HCT116 (cell line): ENCODE results near the gene BATF2. TPM values are rescaled to one million over a fixed set of nuclear protein-coding genes. Genes with fewer than 3 reads are reported as not detected.

Source experiments
- ATAC-seq: fragments of 200-7000 bp; cut with Tn5 transposase; 2 replicates; pipeline ENCODE4 v1.9.1; 2020; ENCODE audit warnings: mild to moderate bottlenecking, moderate library complexity
- BruUV-seq: library from RNA; stranded (reverse); fragments of 400-500 nt; replicated peaks from 2 replicates; lab custom pipeline; 2021; lab: Mats Ljungman, UMichigan
- CTCF ChIA-PET: fragments of 300-600 bp; sonication (Branson Sonifier 250); formaldehyde crosslinking; loops from one replicate; lab custom pipeline; 2021; ENCODE audit warnings: antibody characterized with exemption; lab: Charles Lee
- POLR2A ChIA-PET: fragments of 300-600, 350-600 bp; sonication (Branson Sonifier 250); formaldehyde crosslinking; loops from one replicate; lab custom pipeline; 2021; ENCODE audit warnings: antibody characterized with exemption; lab: Charles Lee
- RAD21 ChIA-PET, 2 experiments: fragments of 300-600 bp; sonication (Branson Sonifier 250); formaldehyde crosslinking; loops; one replicate each; lab custom pipeline; 2023; ENCODE audit warnings: low total read pairs in 2 of 2; ENCODE audit not compliant: uncharacterized antibody in 2 of 2, unreplicated experiment in 2 of 2, low non-redundant PET in 1 of 2; lab: Charles Lee
- DNase-seq: peaks from one replicate; pipeline ENCODE4 v3.0.0-alpha.2; 2010; ENCODE audit warnings: low read depth, low spot score
- H2AFZ ChIP-seq: fragments of 200-600 bp; shearing (Covaris generic), sonication (generic); 2 replicates; pipeline ENCODE4 v1.6.1; 2017; ENCODE audit warnings: low read depth, mixed run types, mixed read lengths, antibody characterized with exemption, low read length; ENCODE audit not compliant: poor library complexity, severe bottlenecking
- H3K27ac ChIP-seq: 2 replicates; pipeline ENCODE4 v1.5.1; 2012; ENCODE audit warnings: low read depth, low read length
- H3K27me3 ChIP-seq: fragments of 200-600 bp; sonication (generic); 2 replicates; pipeline ENCODE4 v1.6.1; 2016; ENCODE audit warnings: mixed run types, low read length, mixed read lengths; ENCODE audit not compliant: insufficient read depth
- H3K36me3 ChIP-seq, 2 experiments: fragments of 200-500 bp in 1 of 2; fragments of 200-600 bp in 1 of 2; sonication (Bioruptor generic) in 1 of 2; sonication (generic) in 1 of 2; 2 replicates each; pipeline versions ENCODE4 v1.5.1 to v1.6.1; 2014 to 2016; ENCODE audit warnings: low read length in 2 of 2, inconsistent platforms in 1 of 2, mixed read lengths in 1 of 2, mixed run types in 1 of 2; ENCODE audit not compliant: insufficient read depth in 2 of 2, control insufficient read depth in 1 of 2
- H3K4me1 ChIP-seq, 2 experiments: fragments of 200-600 bp in 1 of 2; sonication (generic) in 1 of 2; 2 replicates each; pipeline versions ENCODE4 v1.5.1 to v1.6.1; 2012 to 2017; ENCODE audit warnings: low read length in 2 of 2, inconsistent platforms in 1 of 2, mild to moderate bottlenecking in 1 of 2, mixed read lengths in 1 of 2, mixed run types in 1 of 2, moderate library complexity in 1 of 2; ENCODE audit not compliant: insufficient read depth in 2 of 2, control insufficient read depth in 1 of 2
- H3K4me2 ChIP-seq: fragments of 200-600 bp; sonication (generic); 2 replicates; pipeline ENCODE4 v1.6.1; 2017; ENCODE audit warnings: mixed run types, low read length, mixed read lengths
- H3K4me3 ChIP-seq, 2 experiments: fragments of 200-600 bp in 1 of 2; sonication (generic) in 1 of 2; replicated peaks in 1 of 2; 2 replicates each; pipeline ENCODE4 v1.5.1; 2011 to 2016; ENCODE audit warnings: low read length in 2 of 2, control low read depth in 1 of 2, low read depth in 1 of 2, mild to moderate bottlenecking in 1 of 2, mixed read lengths in 1 of 2, mixed run types in 1 of 2
- H3K79me2 ChIP-seq: fragments of 200-600 bp; sonication (generic); 2 replicates; pipeline ENCODE4 v1.6.1; 2017; ENCODE audit warnings: mild to moderate bottlenecking, mixed run types, low read length, moderate library complexity, mixed read lengths; ENCODE audit not compliant: insufficient read depth
- H3K9ac ChIP-seq: fragments of 200-600 bp; sonication (generic); 2 replicates; pipeline ENCODE4 v1.6.1; 2016; ENCODE audit warnings: low read length, mixed read lengths
- H3K9me2 ChIP-seq: fragments of 200-600 bp; sonication (generic), shearing (Covaris generic); 2 replicates; pipeline ENCODE4 v1.6.1; 2017; ENCODE audit warnings: mixed run types, mild to moderate bottlenecking, moderate library complexity; ENCODE audit not compliant: insufficient read depth
- H3K9me3 ChIP-seq, 2 experiments: fragments of 200-500 bp in 1 of 2; fragments of 200-600 bp in 1 of 2; sonication (Bioruptor generic) in 1 of 2; sonication (generic) in 1 of 2; 2 replicates each; pipeline ENCODE4 v1.6.1; 2014 to 2017; ENCODE audit warnings: low read length in 2 of 2, mixed read lengths in 2 of 2, inconsistent platforms in 1 of 2, low read depth in 1 of 2, mild to moderate bottlenecking in 1 of 2, mixed run types in 1 of 2, moderate library complexity in 1 of 2; ENCODE audit not compliant: control insufficient read depth in 1 of 2, insufficient read depth in 1 of 2
- H4K20me1 ChIP-seq: fragments of 200-600 bp; sonication (generic), shearing (Covaris generic); 2 replicates; pipeline ENCODE4 v1.6.1; 2017; ENCODE audit warnings: mixed run types, mild to moderate bottlenecking, moderate library complexity; ENCODE audit not compliant: insufficient read depth
- CBX3 ChIP-seq: IDR thresholded peaks from 2 replicates; pipeline ENCODE4 v1.6.1; 2012; ENCODE audit warnings: low read depth
- CEBPB ChIP-seq: IDR thresholded peaks from 2 replicates; pipeline ENCODE4 v1.6.1; 2012; ENCODE audit warnings: low read depth
- EGR1 ChIP-seq: IDR thresholded peaks from 2 replicates; pipeline ENCODE4 v1.6.1; 2012; ENCODE audit warnings: low read depth
- EZH2 ChIP-seq: fragments of 200-600 bp; sonication (generic); IDR thresholded peaks from 2 replicates; pipeline ENCODE4 v1.6.1; 2017; ENCODE audit warnings: antibody characterized with exemption, mixed run types
- EZH2phosphoT487 ChIP-seq: fragments of 200-600 bp; IDR thresholded peaks from 2 replicates; pipeline ENCODE4 v1.6.1; 2018; ENCODE audit warnings: antibody characterized with exemption, borderline replicate concordance
- JUND ChIP-seq: IDR thresholded peaks from 2 replicates; pipeline ENCODE4 v1.6.1; 2012
- POLR2A ChIP-seq: IDR thresholded peaks from 2 replicates; pipeline ENCODE4 v1.7.0; 2011; ENCODE audit warnings: borderline replicate concordance; ENCODE audit not compliant: insufficient read depth, insufficient read length; ENCODE audit errors: extremely low read depth
- POLR2AphosphoS5 ChIP-seq: IDR thresholded peaks from 2 replicates; pipeline ENCODE4 v1.6.1; 2011; ENCODE audit warnings: mild to moderate bottlenecking, low read depth, low read length, moderate library complexity
- SIN3A ChIP-seq: IDR thresholded peaks from 2 replicates; pipeline ENCODE4 v1.6.1; 2012; ENCODE audit warnings: low read depth
- SP1 ChIP-seq: IDR thresholded peaks from 2 replicates; pipeline ENCODE4 v1.6.1; 2012; ENCODE audit warnings: low read depth
- SRF ChIP-seq: IDR thresholded peaks from 2 replicates; pipeline ENCODE4 v1.6.1; 2012; ENCODE audit warnings: low read depth
- YY1 ChIP-seq: IDR thresholded peaks from 2 replicates; pipeline ENCODE4 v1.6.1; 2011; ENCODE audit warnings: low read length, low read depth, moderate library complexity, mild to moderate bottlenecking; ENCODE audit not compliant: insufficient replicate concordance; ENCODE audit errors: extremely low read depth
- ZFX ChIP-seq: fragments of 450-650 bp; IDR thresholded peaks from 2 replicates; pipeline ENCODE4 v1.6.1; 2017
- ZNF274 ChIP-seq: fragments of 200-500 bp; sonication (Bioruptor generic); IDR thresholded peaks from 2 replicates; pipeline ENCODE4 v1.6.1; 2014; ENCODE audit warnings: mild to moderate bottlenecking, low read depth, low read length, inconsistent platforms
- intact Hi-C: fragments of 100-400 bp; cut with micrococcal nuclease; formaldehyde crosslinking; loops from 2 replicates; pipeline ENCODE4 v1.10.0; 2022
- total RNA-seq: library from RNA; stranded (reverse); gene quantifications from one replicate; pipeline ENCODE4 v1.2.1, GENCODE V29; 2021; ENCODE audit not compliant: unreplicated experiment
- TF ChIP-seq, protein P1 (sequence below): IDR thresholded peaks from 2 replicates; pipeline ENCODE4 v1.6.1; 2012
- TF ChIP-seq, protein P2 (sequence below): IDR thresholded peaks from 2 replicates; pipeline ENCODE4 v1.6.1; 2012

Gene BATF2
- total RNA-seq, 1 experiment from 2014 or later = 2.1 TPM

DNA sequence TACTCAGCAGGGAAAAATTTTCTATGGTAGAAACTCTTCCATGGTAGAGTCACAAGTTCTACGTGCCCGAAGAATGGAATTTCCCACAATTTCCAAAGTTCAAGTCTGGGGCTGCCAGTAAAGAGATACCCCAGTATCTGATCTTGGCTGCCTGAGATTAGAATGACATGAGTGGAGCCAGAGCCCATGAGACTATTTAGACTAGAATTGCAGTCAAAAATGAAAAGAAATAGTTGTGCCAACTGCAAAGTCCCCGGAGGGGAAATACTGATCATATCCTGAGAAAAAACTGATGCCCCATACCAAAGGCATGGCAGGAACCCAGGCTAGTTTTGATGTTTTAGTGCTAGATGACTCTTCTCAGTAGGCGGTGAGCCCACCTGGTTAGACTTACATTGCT, 36.1 kb downstream of the BATF2 start:
- H3K4me3 ChIP-seq = no peak overlapping the region
- CTCF ChIA-PET = no interaction called here
- RAD21 ChIA-PET = no interaction called here
- H3K9me3 ChIP-seq = no peaks in the 10 kb centered on the region
- H3K27ac ChIP-seq = no peak overlapping the region
- no peaks in the 10 kb centered on the region for H3K4me1 ChIP-seq
- no peak overlapping the region for H3K9ac ChIP-seq
- no peaks in the 10 kb centered on the region for H4K20me1 ChIP-seq
- H3K9me2 ChIP-seq = no peaks in the 10 kb centered on the region
- intact Hi-C loops = no loop called here
- BruUV-seq = no TSS peak
- POLR2A ChIA-PET = no interaction called here
- TF ChIP-seq, protein P1, sequence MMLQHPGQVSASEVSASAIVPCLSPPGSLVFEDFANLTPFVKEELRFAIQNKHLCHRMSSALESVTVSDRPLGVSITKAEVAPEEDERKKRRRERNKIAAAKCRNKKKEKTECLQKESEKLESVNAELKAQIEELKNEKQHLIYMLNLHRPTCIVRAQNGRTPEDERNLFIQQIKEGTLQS = no peak
- TF ChIP-seq ZNF274 (no peak), EZH2phosphoT487 (no peak), POLR2AphosphoS5 (no peak), CEBPB (no peak), POLR2A (no peak), YY1 (no peak), ZFX (no peak), JUND (no peak), CBX3 (no peak), EGR1 (no peak), SP1 (no peak), EZH2 (no peak)
- TF ChIP-seq, protein P2, sequence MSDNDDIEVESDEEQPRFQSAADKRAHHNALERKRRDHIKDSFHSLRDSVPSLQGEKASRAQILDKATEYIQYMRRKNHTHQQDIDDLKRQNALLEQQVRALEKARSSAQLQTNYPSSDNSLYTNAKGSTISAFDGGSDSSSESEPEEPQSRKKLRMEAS = no peak
- no peak for ATAC-seq
- no peak overlapping the region for H3K4me2 ChIP-seq
- no peaks in the 10 kb centered on the region for H3K36me3 ChIP-seq
- no peak for DNase-seq
- no peaks in the 10 kb centered on the region for H3K27me3 ChIP-seq
- no peak overlapping the region for H2AFZ ChIP-seq
- H3K79me2 ChIP-seq = no peaks in the 10 kb centered on the region

DNA sequence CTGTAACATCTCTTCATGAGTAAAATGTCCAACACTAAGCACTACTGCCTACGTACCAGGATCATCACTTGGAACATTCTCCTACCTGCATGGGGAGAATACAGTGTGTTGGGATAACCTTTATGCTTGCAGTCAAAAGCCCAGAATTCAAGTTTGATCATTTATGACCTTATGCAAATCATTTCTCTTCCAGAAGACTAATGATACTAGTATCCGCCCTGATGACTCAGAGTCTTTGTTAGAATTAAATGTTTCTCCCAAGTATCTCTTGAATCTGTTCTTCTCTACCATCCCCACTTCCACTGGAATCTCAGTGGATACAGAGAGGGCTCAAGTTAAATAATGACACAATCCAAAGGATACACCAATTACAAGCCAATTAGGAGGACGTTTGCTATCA, 37.3 kb downstream of the BATF2 start:
- POLR2A ChIA-PET = no interaction called here

More for the DNA sequence above, 37.3 kb downstream of the BATF2 start:
- Histone ChIP-seq H3K27me3 (no peaks in the 10 kb centered on the region), H3K9me2 (no peaks in the 10 kb centered on the region), H3K27ac (no peak overlapping the region), H3K4me1 (no peaks in the 10 kb centered on the region), H3K9ac (no peak overlapping the region), H3K4me3 (no peak overlapping the region), H3K9me3 (no peaks in the 10 kb centered on the region), H3K36me3 (no peaks in the 10 kb centered on the region), H4K20me1 (no peaks in the 10 kb centered on the region), H3K4me2 (no peak overlapping the region), H3K79me2 (no peaks in the 10 kb centered on the region), H2AFZ (no peak overlapping the region)
- DNase-seq (no peak), ATAC-seq (no peak)
- ChIA-PET RAD21 (no interaction called here), CTCF (no interaction called here)
- no peak for TF ChIP-seq SRF
- no peak for TF ChIP-seq JUND
- TF ChIP-seq SIN3A = no peak
- intact Hi-C loops = no loop called here
- BruUV-seq = no TSS peak
